ENCODE results near the gene EFCAB6. TPM values are rescaled to one million over a fixed set of nuclear protein-coding genes. Genes with fewer than 3 reads are reported as not detected.

EFCAB6 gene
- total and polyA plus RNA-seq, 2 donors (not counting 3 experiments of a cell fraction or from before 2014, with no cell fraction given) = 0.07 to 0.31 TPM

GRCh38 chr22:43643387-43643786 is 168.7 kb downstream of the EFCAB6 start:
- ChIA-PET POLR2A (no interaction called here), CTCF (no interaction called here)
- FAIRE-seq (no peak), DNase-seq (ENCODE audit: low read depth, low spot score) (no peak)
- no peak overlapping the region for H3K4me2 ChIP-seq (ENCODE audit: insufficient read depth, low read length)
- TF ChIP-seq POLR2A (IDR thresholded peaks at IDR 0.05; ENCODE audit: low read depth, low read length) (no peak), JUN (IDR thresholded peaks at IDR 0.05; ENCODE audit: borderline replicate concordance, insufficient read depth, insufficient read length, low read depth) (no peak), POLR2AphosphoS5 (IDR thresholded peaks at IDR 0.05; ENCODE audit: insufficient read depth, low read depth, low read length) (no peak), GATA2 (IDR thresholded peaks at IDR 0.05; ENCODE audit: insufficient read depth, insufficient read length, low read depth, low read length) (no peak), MYC (IDR thresholded peaks at IDR 0.05; ENCODE audit: low read depth, low read length) (no peak), MAX (IDR thresholded peaks at IDR 0.05; ENCODE audit: insufficient read depth, insufficient read length) (no peak), CTCF (IDR thresholded peaks at IDR 0.05; ENCODE audit: extremely low read depth in 1 of 2, insufficient read depth in 1 of 2, low read depth in 1 of 2, low read length in 2 of 2) (no peak), EZH2 (IDR thresholded peaks at IDR 0.05; ENCODE audit: borderline replicate concordance, low read depth, low read length, severe bottlenecking) (no peak), FOS (IDR thresholded peaks at IDR 0.05; ENCODE audit: borderline replicate concordance, insufficient read depth, low read length) (no peak)
- H3K4me3 ChIP-seq (replicated peaks in 1 of 3; ENCODE audit: insufficient read depth in 1 of 3, low read depth in 1 of 3, low read length in 3 of 3) = no peak overlapping the region
- no peaks in the 10 kb centered on the region for H3K9me1 ChIP-seq (replicated peaks; ENCODE audit: control insufficient read depth, extremely low read depth, insufficient read depth, low read length)
- no peaks in the 10 kb centered on the region for H3K36me3 ChIP-seq (ENCODE audit: control insufficient read depth in 2 of 2, extremely low read depth in 1 of 2, insufficient read depth in 2 of 2, low read length in 2 of 2)
- H4K20me1 ChIP-seq (replicated peaks; ENCODE audit: control insufficient read depth, extremely low read depth, insufficient read depth, low read length) = no peaks in the 10 kb centered on the region
- H3K9ac ChIP-seq (replicated peaks; ENCODE audit: extremely low read depth, insufficient read depth, low read length) = no peak overlapping the region
- no peak overlapping the region for H2AFZ ChIP-seq (ENCODE audit: low read depth, low read length)
- H3K9me3 ChIP-seq (replicated peaks; ENCODE audit: control insufficient read depth, insufficient read depth, low read length) = no peaks in the 10 kb centered on the region
- no peak overlapping the region for H3K27ac ChIP-seq (ENCODE audit: insufficient read depth, low read depth, low read length)
- no peaks in the 10 kb centered on the region for H3K4me1 ChIP-seq (ENCODE audit: control insufficient read depth, extremely low read depth, insufficient read depth, low read length)
- no peaks in the 10 kb centered on the region for H3K27me3 ChIP-seq (ENCODE audit: control insufficient read depth in 2 of 2, insufficient read depth in 2 of 2, low read length in 2 of 2)
- H3K79me2 ChIP-seq (ENCODE audit: control insufficient read depth, insufficient read depth, low read length) = no peaks in the 10 kb centered on the region
- intact Hi-C loops (cut with micrococcal nuclease) = no loop called here
- BruUV-seq (replicated peaks) = no TSS peak
- dilution Hi-C loops (cut with MboI; ENCODE audit: extremely low pct_ligation_motif_present, low sequenced_read_pairs) = no loop called here

Data from endothelial cell of umbilical vein (primary cell).